ENCODE data around the gene CLASP2. TPM values are rescaled to one million over a fixed set of nuclear protein-coding genes. Genes with fewer than 3 reads are reported as not detected.
"Not testable (repeated sequence)": the region's sequence is repeated elsewhere in the genome, so short reads cannot be mapped to it uniquely, and the experiment has no call there.

The CLASP2 gene
- total RNA-seq: 10 to 100 TPM; 26.1 to 68.7 (median 44.5) TPM

GRCh38 chr3:33717866-33718594 is at the start of gene CLASP2:
TSS of gene CLASP2 (minus strand) at chr3:33718254. CDS start at chr3:33718002, 252 bp downstream.
- no peak for TF ChIP-seq CTCF (IDR thresholded peaks at IDR 0.05)
- DNase-seq (ENCODE audit: low spot score) (peak; percentile 34), ATAC-seq (ENCODE audit: low FRiP score) (peak; percentile 96)

GRCh38 chr3:33758864-33759263 is 40.8 kb upstream of the CLASP2 start:
- no peak for DNase-seq (ENCODE audit: low spot score)
- ATAC-seq (ENCODE audit: low FRiP score): no peak
- no peak for TF ChIP-seq CTCF (IDR thresholded peaks at IDR 0.05)

- no peak for TF ChIP-seq CTCF (IDR thresholded peaks at IDR 0.05)
- DNase-seq (ENCODE audit: low spot score): no peak
- no peak for ATAC-seq (ENCODE audit: low FRiP score)
These were observed 40.2 kb upstream of the CLASP2 start for GRCh38 chr3:33758281-33758680.

- ATAC-seq (ENCODE audit: low FRiP score); DNase-seq (ENCODE audit: low spot score): not testable (repeated sequence)
These were observed 36.3 kb upstream of the CLASP2 start for GRCh38 chr3:33754391-33754790.

GRCh38 chr3:33751336-33751735 is 33.3 kb upstream of the CLASP2 start:
- TF ChIP-seq CTCF (IDR thresholded peaks at IDR 0.05): no peak
- ATAC-seq (ENCODE audit: low FRiP score) (no peak), DNase-seq (ENCODE audit: low spot score) (no peak)

GRCh38 chr3:33750211-33750548 is 32.1 kb upstream of the CLASP2 start:
- DNase-seq (ENCODE audit: low spot score) (no peak), ATAC-seq (ENCODE audit: low FRiP score) (no peak)
- TF ChIP-seq CTCF (IDR thresholded peaks at IDR 0.05): no peak

- no peak for DNase-seq (ENCODE audit: low spot score)
- no peak for ATAC-seq (ENCODE audit: low FRiP score)
- no peak for TF ChIP-seq CTCF (IDR thresholded peaks at IDR 0.05)
These were observed 31.6 kb upstream of the CLASP2 start for GRCh38 chr3:33749546-33750210.

Data from omental fat pad (tissue), 4 donors.